Measurements from ENCODE around the gene LAMB1. TPM values are rescaled to one million over a fixed set of nuclear protein-coding genes. Genes with fewer than 3 reads are reported as not detected.

Gene LAMB1
- total RNA-seq, 1 experiment from 2014 or later = 431 TPM

GRCh38 chr7:107971613-107972012 lies 31.3 kb downstream of the LAMB1 start:
- ChIA-PET CTCF (no interaction called here), POLR2A (no interaction called here)
- peaks cover 55% of the 10 kb centered on the region for H3K4me1 ChIP-seq

GRCh38 chr7:107971100-107971499 lies 31.9 kb downstream of the LAMB1 start:
- H3K27ac Mint-ChIP-seq (ENCODE audit: unreplicated experiment) = peak overlapping the region; percentile 4
- Histone ChIP-seq H3K4me1 (peaks cover 59% of the 10 kb centered on the region), H3K9me3 (no peaks in the 10 kb centered on the region), H3K27me3 (replicated peaks; ENCODE audit: control insufficient read depth, insufficient read depth, low read length) (no peaks in the 10 kb centered on the region), H3K4me3 (ENCODE audit: low read depth, low read length) (no peak overlapping the region), H3K36me3 (ENCODE audit: control insufficient read depth, insufficient read depth, low read length) (peaks cover 2% of the 10 kb centered on the region; the same call in 1 of the 2 replicates)
- no peaks in the 10 kb centered on the region for H3K9me3 Mint-ChIP-seq (ENCODE audit: unreplicated experiment)
- no peak for TF ChIP-seq CTCF (IDR thresholded peaks at IDR 0.05; ENCODE audit: insufficient read depth in 1 of 2, low read depth in 1 of 2, low read length in 1 of 2, severe bottlenecking in 1 of 2, unreplicated experiment in 1 of 2)
- no peaks in the 10 kb centered on the region for H3K27me3 Mint-ChIP-seq (ENCODE audit: insufficient read depth, unreplicated experiment)
- no TSS peak for BruUV-seq (replicated peaks)
- intact Hi-C loops (cut with micrococcal nuclease; ENCODE audit: unreplicated experiment) = no loop called here
- peaks cover 64% of the 10 kb centered on the region for H3K36me3 Mint-ChIP-seq (ENCODE audit: insufficient read depth, unreplicated experiment)
- H3K4me1 Mint-ChIP-seq (ENCODE audit: low read depth, unreplicated experiment) = no peaks in the 10 kb centered on the region
- POLR2A ChIA-PET = no interaction called here
- no peak for DNase-seq
- H3K4me3 Mint-ChIP-seq (ENCODE audit: unreplicated experiment) = no peak overlapping the region
- CTCF ChIA-PET = no interaction called here

More at GRCh38 chr7:107971613-107972012, 31.3 kb downstream of the LAMB1 start:
- intact Hi-C loops (cut with micrococcal nuclease; ENCODE audit: unreplicated experiment) = no loop called here
- TF ChIP-seq CTCF (IDR thresholded peaks at IDR 0.05; ENCODE audit: insufficient read depth in 1 of 2, low read depth in 1 of 2, low read length in 1 of 2, severe bottlenecking in 1 of 2, unreplicated experiment in 1 of 2) = no peak
- Histone ChIP-seq H3K27me3 (replicated peaks; ENCODE audit: control insufficient read depth, insufficient read depth, low read length) (no peaks in the 10 kb centered on the region), H3K9me3 (no peaks in the 10 kb centered on the region), H3K36me3 (ENCODE audit: control insufficient read depth, insufficient read depth, low read length) (peaks cover 2% of the 10 kb centered on the region; the same call in 1 of the 2 replicates), H3K4me3 (ENCODE audit: low read depth, low read length) (no peak overlapping the region)
- Mint-ChIP-seq H3K4me3 (ENCODE audit: unreplicated experiment) (no peak overlapping the region), H3K27ac (ENCODE audit: unreplicated experiment) (peak overlapping the region; percentile 4), H3K36me3 (ENCODE audit: insufficient read depth, unreplicated experiment) (peaks cover 69% of the 10 kb centered on the region), H3K9me3 (ENCODE audit: unreplicated experiment) (no peaks in the 10 kb centered on the region), H3K4me1 (ENCODE audit: low read depth, unreplicated experiment) (no peaks in the 10 kb centered on the region), H3K27me3 (ENCODE audit: insufficient read depth, unreplicated experiment) (no peaks in the 10 kb centered on the region)
- no peak for DNase-seq
- BruUV-seq (replicated peaks) = no TSS peak

GRCh38 chr7:107969856-107970255 lies 33.1 kb downstream of the LAMB1 start:
- POLR2A ChIA-PET = no interaction called here
- H3K27me3 Mint-ChIP-seq (ENCODE audit: insufficient read depth, unreplicated experiment) = no peaks in the 10 kb centered on the region
- no peaks in the 10 kb centered on the region for H3K4me1 Mint-ChIP-seq (ENCODE audit: low read depth, unreplicated experiment)
- no peak for TF ChIP-seq CTCF (IDR thresholded peaks at IDR 0.05; ENCODE audit: insufficient read depth in 1 of 2, low read depth in 1 of 2, low read length in 1 of 2, severe bottlenecking in 1 of 2, unreplicated experiment in 1 of 2)
- DNase-seq = no peak
- no peaks in the 10 kb centered on the region for H3K9me3 ChIP-seq
- intact Hi-C loops (cut with micrococcal nuclease; ENCODE audit: unreplicated experiment) = no loop called here
- H3K27me3 ChIP-seq (replicated peaks; ENCODE audit: control insufficient read depth, insufficient read depth, low read length) = no peaks in the 10 kb centered on the region
- no TSS peak for BruUV-seq (replicated peaks)
- CTCF ChIA-PET = no interaction called here
- H3K4me1 ChIP-seq = peaks cover 59% of the 10 kb centered on the region
- H3K36me3 ChIP-seq (ENCODE audit: control insufficient read depth, insufficient read depth, low read length) = peaks cover 3% of the 10 kb centered on the region; the same call in 1 of the 2 replicates
- H3K4me3 ChIP-seq (ENCODE audit: low read depth, low read length) = no peak overlapping the region
- peaks cover 62% of the 10 kb centered on the region for H3K36me3 Mint-ChIP-seq (ENCODE audit: insufficient read depth, unreplicated experiment)
- no peaks in the 10 kb centered on the region for H3K9me3 Mint-ChIP-seq (ENCODE audit: unreplicated experiment)
- peak overlapping the region; percentile 29 for H3K27ac Mint-ChIP-seq (ENCODE audit: unreplicated experiment)
- H3K4me3 Mint-ChIP-seq (ENCODE audit: unreplicated experiment) = no peak overlapping the region

Data from Caco-2 (cell line).